HCT116 (cell line): Measurements from ENCODE around the gene IGFL4. TPM values are rescaled to one million over a fixed set of nuclear protein-coding genes. Genes with fewer than 3 reads are reported as not detected.

ENCODE experiments used
- ATAC-seq: fragments of 200-7000 bp; cut with Tn5 transposase; 2 replicates; pipeline ENCODE4 v1.9.1; 2020; ENCODE audit warnings: mild to moderate bottlenecking, moderate library complexity
- BruUV-seq: library from RNA; stranded (reverse); fragments of 400-500 nt; replicated peaks from 2 replicates; lab custom pipeline; 2021; lab: Mats Ljungman, UMichigan
- CTCF ChIA-PET: fragments of 300-600 bp; sonication (Branson Sonifier 250); formaldehyde crosslinking; loops from one replicate; lab custom pipeline; 2021; ENCODE audit warnings: antibody characterized with exemption; lab: Charles Lee
- POLR2A ChIA-PET: fragments of 300-600, 350-600 bp; sonication (Branson Sonifier 250); formaldehyde crosslinking; loops from one replicate; lab custom pipeline; 2021; ENCODE audit warnings: antibody characterized with exemption; lab: Charles Lee
- RAD21 ChIA-PET, 2 experiments: fragments of 300-600 bp; sonication (Branson Sonifier 250); formaldehyde crosslinking; loops; one replicate each; lab custom pipeline; 2023; ENCODE audit warnings: low total read pairs in 2 of 2; ENCODE audit not compliant: uncharacterized antibody in 2 of 2, unreplicated experiment in 2 of 2, low non-redundant PET in 1 of 2; lab: Charles Lee
- DNase-seq: peaks from one replicate; pipeline ENCODE4 v3.0.0-alpha.2; 2010; ENCODE audit warnings: low read depth, low spot score
- H2AFZ ChIP-seq: fragments of 200-600 bp; shearing (Covaris generic), sonication (generic); 2 replicates; pipeline ENCODE4 v1.6.1; 2017; ENCODE audit warnings: low read depth, mixed run types, mixed read lengths, antibody characterized with exemption, low read length; ENCODE audit not compliant: poor library complexity, severe bottlenecking
- H3K27ac ChIP-seq: 2 replicates; pipeline ENCODE4 v1.5.1; 2012; ENCODE audit warnings: low read depth, low read length
- H3K27me3 ChIP-seq: fragments of 200-600 bp; sonication (generic); 2 replicates; pipeline ENCODE4 v1.6.1; 2016; ENCODE audit warnings: mixed run types, low read length, mixed read lengths; ENCODE audit not compliant: insufficient read depth
- H3K36me3 ChIP-seq, 2 experiments: fragments of 200-500 bp in 1 of 2; fragments of 200-600 bp in 1 of 2; sonication (Bioruptor generic) in 1 of 2; sonication (generic) in 1 of 2; 2 replicates each; pipeline versions ENCODE4 v1.5.1 to v1.6.1; 2014 to 2016; ENCODE audit warnings: low read length in 2 of 2, inconsistent platforms in 1 of 2, mixed read lengths in 1 of 2, mixed run types in 1 of 2; ENCODE audit not compliant: insufficient read depth in 2 of 2, control insufficient read depth in 1 of 2
- H3K4me1 ChIP-seq, 2 experiments: fragments of 200-600 bp in 1 of 2; sonication (generic) in 1 of 2; 2 replicates each; pipeline versions ENCODE4 v1.5.1 to v1.6.1; 2012 to 2017; ENCODE audit warnings: low read length in 2 of 2, inconsistent platforms in 1 of 2, mild to moderate bottlenecking in 1 of 2, mixed read lengths in 1 of 2, mixed run types in 1 of 2, moderate library complexity in 1 of 2; ENCODE audit not compliant: insufficient read depth in 2 of 2, control insufficient read depth in 1 of 2
- H3K4me2 ChIP-seq: fragments of 200-600 bp; sonication (generic); 2 replicates; pipeline ENCODE4 v1.6.1; 2017; ENCODE audit warnings: mixed run types, low read length, mixed read lengths
- H3K4me3 ChIP-seq, 2 experiments: fragments of 200-600 bp in 1 of 2; sonication (generic) in 1 of 2; replicated peaks in 1 of 2; 2 replicates each; pipeline ENCODE4 v1.5.1; 2011 to 2016; ENCODE audit warnings: low read length in 2 of 2, control low read depth in 1 of 2, low read depth in 1 of 2, mild to moderate bottlenecking in 1 of 2, mixed read lengths in 1 of 2, mixed run types in 1 of 2
- H3K79me2 ChIP-seq: fragments of 200-600 bp; sonication (generic); 2 replicates; pipeline ENCODE4 v1.6.1; 2017; ENCODE audit warnings: mild to moderate bottlenecking, mixed run types, low read length, moderate library complexity, mixed read lengths; ENCODE audit not compliant: insufficient read depth
- H3K9ac ChIP-seq: fragments of 200-600 bp; sonication (generic); 2 replicates; pipeline ENCODE4 v1.6.1; 2016; ENCODE audit warnings: low read length, mixed read lengths
- H3K9me2 ChIP-seq: fragments of 200-600 bp; sonication (generic), shearing (Covaris generic); 2 replicates; pipeline ENCODE4 v1.6.1; 2017; ENCODE audit warnings: mixed run types, mild to moderate bottlenecking, moderate library complexity; ENCODE audit not compliant: insufficient read depth
- H3K9me3 ChIP-seq, 2 experiments: fragments of 200-500 bp in 1 of 2; fragments of 200-600 bp in 1 of 2; sonication (Bioruptor generic) in 1 of 2; sonication (generic) in 1 of 2; 2 replicates each; pipeline ENCODE4 v1.6.1; 2014 to 2017; ENCODE audit warnings: low read length in 2 of 2, mixed read lengths in 2 of 2, inconsistent platforms in 1 of 2, low read depth in 1 of 2, mild to moderate bottlenecking in 1 of 2, mixed run types in 1 of 2, moderate library complexity in 1 of 2; ENCODE audit not compliant: control insufficient read depth in 1 of 2, insufficient read depth in 1 of 2
- H4K20me1 ChIP-seq: fragments of 200-600 bp; sonication (generic), shearing (Covaris generic); 2 replicates; pipeline ENCODE4 v1.6.1; 2017; ENCODE audit warnings: mixed run types, mild to moderate bottlenecking, moderate library complexity; ENCODE audit not compliant: insufficient read depth
- EGR1 ChIP-seq: IDR thresholded peaks from 2 replicates; pipeline ENCODE4 v1.6.1; 2012; ENCODE audit warnings: low read depth
- ELF1 ChIP-seq: IDR thresholded peaks from 2 replicates; pipeline ENCODE4 v1.6.1; 2012; ENCODE audit warnings: low read depth, borderline replicate concordance
- EZH2 ChIP-seq: fragments of 200-600 bp; sonication (generic); IDR thresholded peaks from 2 replicates; pipeline ENCODE4 v1.6.1; 2017; ENCODE audit warnings: antibody characterized with exemption, mixed run types
- EZH2phosphoT487 ChIP-seq: fragments of 200-600 bp; IDR thresholded peaks from 2 replicates; pipeline ENCODE4 v1.6.1; 2018; ENCODE audit warnings: antibody characterized with exemption, borderline replicate concordance
- FOSL1 ChIP-seq: IDR thresholded peaks from 2 replicates; pipeline ENCODE4 v1.6.1; 2012; ENCODE audit warnings: low read depth
- JUND ChIP-seq: IDR thresholded peaks from 2 replicates; pipeline ENCODE4 v1.6.1; 2012
- POLR2A ChIP-seq: IDR thresholded peaks from 2 replicates; pipeline ENCODE4 v1.7.0; 2011; ENCODE audit warnings: borderline replicate concordance; ENCODE audit not compliant: insufficient read depth, insufficient read length; ENCODE audit errors: extremely low read depth
- POLR2AphosphoS5 ChIP-seq: IDR thresholded peaks from 2 replicates; pipeline ENCODE4 v1.6.1; 2011; ENCODE audit warnings: mild to moderate bottlenecking, low read depth, low read length, moderate library complexity
- RAD21 ChIP-seq: IDR thresholded peaks from 2 replicates; pipeline ENCODE4 v1.6.1; 2012; ENCODE audit warnings: low read depth, mild to moderate bottlenecking
- SIN3A ChIP-seq: IDR thresholded peaks from 2 replicates; pipeline ENCODE4 v1.6.1; 2012; ENCODE audit warnings: low read depth
- SP1 ChIP-seq: IDR thresholded peaks from 2 replicates; pipeline ENCODE4 v1.6.1; 2012; ENCODE audit warnings: low read depth
- YY1 ChIP-seq: IDR thresholded peaks from 2 replicates; pipeline ENCODE4 v1.6.1; 2011; ENCODE audit warnings: low read length, low read depth, moderate library complexity, mild to moderate bottlenecking; ENCODE audit not compliant: insufficient replicate concordance; ENCODE audit errors: extremely low read depth
- ZFX ChIP-seq: fragments of 450-650 bp; IDR thresholded peaks from 2 replicates; pipeline ENCODE4 v1.6.1; 2017
- ZNF274 ChIP-seq: fragments of 200-500 bp; sonication (Bioruptor generic); IDR thresholded peaks from 2 replicates; pipeline ENCODE4 v1.6.1; 2014; ENCODE audit warnings: mild to moderate bottlenecking, low read depth, low read length, inconsistent platforms
- intact Hi-C: fragments of 100-400 bp; cut with micrococcal nuclease; formaldehyde crosslinking; loops from 2 replicates; pipeline ENCODE4 v1.10.0; 2022
- total RNA-seq: library from RNA; stranded (reverse); gene quantifications from one replicate; pipeline ENCODE4 v1.2.1, GENCODE V29; 2021; ENCODE audit not compliant: unreplicated experiment
- TF ChIP-seq, protein P1 (sequence below): IDR thresholded peaks from 2 replicates; pipeline ENCODE4 v1.6.1; 2011; ENCODE audit warnings: mild to moderate bottlenecking, low read length, moderate library complexity; ENCODE audit not compliant: insufficient replicate concordance; ENCODE audit errors: extremely low read depth
- TF ChIP-seq, protein P2 (sequence below): IDR thresholded peaks from 2 replicates; pipeline ENCODE4 v1.6.1; 2012
- TF ChIP-seq, protein P3 (sequence below): IDR thresholded peaks from 2 replicates; pipeline ENCODE4 v1.6.1; 2012; ENCODE audit warnings: low read depth
- TF ChIP-seq, protein P4 (sequence below): IDR thresholded peaks from 2 replicates; pipeline ENCODE4 v1.6.1; 2012
- TF ChIP-seq, protein P5 (sequence below), 3 experiments: fragments of 200-600 bp in 1 of 3; sonication (generic) in 1 of 3; IDR thresholded peaks in 2 of 3; conservative IDR thresholded peaks in 1 of 3; 2 replicates each; pipeline ENCODE4 v1.5.1; 2012 to 2017; ENCODE audit warnings: low read depth in 2 of 3, low read length in 2 of 3, antibody characterized with exemption in 1 of 3, borderline replicate concordance in 1 of 3, control low read depth in 1 of 3, mild to moderate bottlenecking in 1 of 3, mixed read lengths in 1 of 3, mixed run types in 1 of 3, moderate library complexity in 1 of 3; ENCODE audit not compliant: insufficient read depth in 1 of 3

Gene IGFL4
- total RNA-seq, 1 experiment from 2014 or later, result not detected

DNA sequence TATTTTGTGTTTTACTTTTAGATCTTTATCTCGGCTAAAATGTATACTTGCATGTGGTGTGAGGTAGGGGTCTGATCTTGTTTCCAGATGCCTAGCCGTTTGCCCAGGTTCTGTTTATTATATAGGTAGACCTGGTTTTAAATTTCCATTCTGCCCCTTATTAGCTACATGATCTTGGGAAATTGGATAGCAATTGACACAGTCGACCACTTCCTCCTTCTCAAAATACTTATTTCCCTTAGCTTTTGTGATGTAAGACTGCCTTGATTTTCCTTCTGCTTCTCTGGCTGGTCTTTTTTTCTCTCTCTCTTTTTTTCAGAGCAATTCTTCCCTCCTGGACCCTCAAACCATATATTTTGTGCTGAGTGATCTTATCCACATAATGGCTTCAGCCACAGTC, 15.0 kb downstream of the IGFL4 start:
- CTCF ChIA-PET, result interaction anchor here (5.3 to 6.6 kb wide), 3 partner anchors 9 to 53 kb away, joined by 19 to 117 read pairs (median 44); no protein-coding TSS in a partner anchor
- H3K9ac ChIP-seq, result no peak overlapping the region

More for the DNA sequence above, 15.0 kb downstream of the IGFL4 start:
- BruUV-seq, result no TSS peak
- TF ChIP-seq, protein P1, sequence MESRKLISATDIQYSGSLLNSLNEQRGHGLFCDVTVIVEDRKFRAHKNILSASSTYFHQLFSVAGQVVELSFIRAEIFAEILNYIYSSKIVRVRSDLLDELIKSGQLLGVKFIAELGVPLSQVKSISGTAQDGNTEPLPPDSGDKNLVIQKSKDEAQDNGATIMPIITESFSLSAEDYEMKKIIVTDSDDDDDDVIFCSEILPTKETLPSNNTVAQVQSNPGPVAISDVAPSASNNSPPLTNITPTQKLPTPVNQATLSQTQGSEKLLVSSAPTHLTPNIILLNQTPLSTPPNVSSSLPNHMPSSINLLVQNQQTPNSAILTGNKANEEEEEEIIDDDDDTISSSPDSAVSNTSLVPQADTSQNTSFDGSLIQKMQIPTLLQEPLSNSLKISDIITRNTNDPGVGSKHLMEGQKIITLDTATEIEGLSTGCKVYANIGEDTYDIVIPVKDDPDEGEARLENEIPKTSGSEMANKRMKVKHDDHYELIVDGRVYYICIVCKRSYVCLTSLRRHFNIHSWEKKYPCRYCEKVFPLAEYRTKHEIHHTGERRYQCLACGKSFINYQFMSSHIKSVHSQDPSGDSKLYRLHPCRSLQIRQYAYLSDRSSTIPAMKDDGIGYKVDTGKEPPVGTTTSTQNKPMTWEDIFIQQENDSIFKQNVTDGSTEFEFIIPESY, result no peak
- TF ChIP-seq, protein P2, sequence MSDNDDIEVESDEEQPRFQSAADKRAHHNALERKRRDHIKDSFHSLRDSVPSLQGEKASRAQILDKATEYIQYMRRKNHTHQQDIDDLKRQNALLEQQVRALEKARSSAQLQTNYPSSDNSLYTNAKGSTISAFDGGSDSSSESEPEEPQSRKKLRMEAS, result no peak
- TF ChIP-seq RAD21 (no peak), SP1 (no peak), YY1 (no peak), FOSL1 (no peak), ZNF274 (no peak), POLR2AphosphoS5 (no peak), JUND (no peak), EZH2phosphoT487 (no peak), ELF1 (no peak), EGR1 (no peak), SIN3A (no peak), POLR2A (no peak), EZH2 (no peak), ZFX (no peak)
- TF ChIP-seq, protein P3, sequence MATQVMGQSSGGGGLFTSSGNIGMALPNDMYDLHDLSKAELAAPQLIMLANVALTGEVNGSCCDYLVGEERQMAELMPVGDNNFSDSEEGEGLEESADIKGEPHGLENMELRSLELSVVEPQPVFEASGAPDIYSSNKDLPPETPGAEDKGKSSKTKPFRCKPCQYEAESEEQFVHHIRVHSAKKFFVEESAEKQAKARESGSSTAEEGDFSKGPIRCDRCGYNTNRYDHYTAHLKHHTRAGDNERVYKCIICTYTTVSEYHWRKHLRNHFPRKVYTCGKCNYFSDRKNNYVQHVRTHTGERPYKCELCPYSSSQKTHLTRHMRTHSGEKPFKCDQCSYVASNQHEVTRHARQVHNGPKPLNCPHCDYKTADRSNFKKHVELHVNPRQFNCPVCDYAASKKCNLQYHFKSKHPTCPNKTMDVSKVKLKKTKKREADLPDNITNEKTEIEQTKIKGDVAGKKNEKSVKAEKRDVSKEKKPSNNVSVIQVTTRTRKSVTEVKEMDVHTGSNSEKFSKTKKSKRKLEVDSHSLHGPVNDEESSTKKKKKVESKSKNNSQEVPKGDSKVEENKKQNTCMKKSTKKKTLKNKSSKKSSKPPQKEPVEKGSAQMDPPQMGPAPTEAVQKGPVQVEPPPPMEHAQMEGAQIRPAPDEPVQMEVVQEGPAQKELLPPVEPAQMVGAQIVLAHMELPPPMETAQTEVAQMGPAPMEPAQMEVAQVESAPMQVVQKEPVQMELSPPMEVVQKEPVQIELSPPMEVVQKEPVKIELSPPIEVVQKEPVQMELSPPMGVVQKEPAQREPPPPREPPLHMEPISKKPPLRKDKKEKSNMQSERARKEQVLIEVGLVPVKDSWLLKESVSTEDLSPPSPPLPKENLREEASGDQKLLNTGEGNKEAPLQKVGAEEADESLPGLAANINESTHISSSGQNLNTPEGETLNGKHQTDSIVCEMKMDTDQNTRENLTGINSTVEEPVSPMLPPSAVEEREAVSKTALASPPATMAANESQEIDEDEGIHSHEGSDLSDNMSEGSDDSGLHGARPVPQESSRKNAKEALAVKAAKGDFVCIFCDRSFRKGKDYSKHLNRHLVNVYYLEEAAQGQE, result no peak
- TF ChIP-seq, protein P4, sequence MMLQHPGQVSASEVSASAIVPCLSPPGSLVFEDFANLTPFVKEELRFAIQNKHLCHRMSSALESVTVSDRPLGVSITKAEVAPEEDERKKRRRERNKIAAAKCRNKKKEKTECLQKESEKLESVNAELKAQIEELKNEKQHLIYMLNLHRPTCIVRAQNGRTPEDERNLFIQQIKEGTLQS, result no peak
- TF ChIP-seq, protein P5, sequence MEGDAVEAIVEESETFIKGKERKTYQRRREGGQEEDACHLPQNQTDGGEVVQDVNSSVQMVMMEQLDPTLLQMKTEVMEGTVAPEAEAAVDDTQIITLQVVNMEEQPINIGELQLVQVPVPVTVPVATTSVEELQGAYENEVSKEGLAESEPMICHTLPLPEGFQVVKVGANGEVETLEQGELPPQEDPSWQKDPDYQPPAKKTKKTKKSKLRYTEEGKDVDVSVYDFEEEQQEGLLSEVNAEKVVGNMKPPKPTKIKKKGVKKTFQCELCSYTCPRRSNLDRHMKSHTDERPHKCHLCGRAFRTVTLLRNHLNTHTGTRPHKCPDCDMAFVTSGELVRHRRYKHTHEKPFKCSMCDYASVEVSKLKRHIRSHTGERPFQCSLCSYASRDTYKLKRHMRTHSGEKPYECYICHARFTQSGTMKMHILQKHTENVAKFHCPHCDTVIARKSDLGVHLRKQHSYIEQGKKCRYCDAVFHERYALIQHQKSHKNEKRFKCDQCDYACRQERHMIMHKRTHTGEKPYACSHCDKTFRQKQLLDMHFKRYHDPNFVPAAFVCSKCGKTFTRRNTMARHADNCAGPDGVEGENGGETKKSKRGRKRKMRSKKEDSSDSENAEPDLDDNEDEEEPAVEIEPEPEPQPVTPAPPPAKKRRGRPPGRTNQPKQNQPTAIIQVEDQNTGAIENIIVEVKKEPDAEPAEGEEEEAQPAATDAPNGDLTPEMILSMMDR (IDR thresholded peaks at IDR 0.05 in 2 of 3, conservative IDR thresholded peaks at IDR 0.05 in 1 of 3; ENCODE audit: borderline replicate concordance in 1 of 3, insufficient read depth in 1 of 3, low read depth in 2 of 3, low read length in 2 of 3), result no peak
- no peaks in the 10 kb centered on the region for H3K4me1 ChIP-seq
- no peaks in the 10 kb centered on the region for H3K9me3 ChIP-seq
- H3K27me3 ChIP-seq, result no peaks in the 10 kb centered on the region
- POLR2A ChIA-PET, result interaction anchor here (0.7 kb wide), 1 partner anchor 341 kb away, joined by 3 read pairs; no protein-coding TSS in a partner anchor
- H3K4me3 ChIP-seq, result no peak overlapping the region
- no peak overlapping the region for H2AFZ ChIP-seq
- ATAC-seq (no peak), DNase-seq (no peak)
- intact Hi-C loops, result no loop called here
- H3K79me2 ChIP-seq, result no peaks in the 10 kb centered on the region
- RAD21 ChIA-PET, result no interaction called here
- no peaks in the 10 kb centered on the region for H3K9me2 ChIP-seq
- no peaks in the 10 kb centered on the region for H4K20me1 ChIP-seq
- H3K27ac ChIP-seq, result no peak overlapping the region
- H3K4me2 ChIP-seq, result no peak overlapping the region
- 0 out of 4 replicates have a peak, but pooled peaks cover 0 to 4% of the 10 kb centered on the region in 2 experiments for H3K36me3 ChIP-seq
